Cerebellar cortex (tissue), 1 donor: ENCODE results near the gene PDZK1.
A peak's percentile ranks its signal among the peaks of the same experiment; 100 is the strongest.
"Not testable (repeated sequence)": the region's sequence is repeated elsewhere in the genome, so short reads cannot be mapped to it uniquely, and the experiment has no call there.

Source experiments
- DNase-seq: peaks from one replicate; pipeline ENCODE4 v3.0.0-alpha.2; 2015; ENCODE audit warnings: low spot score

The PDZK1 gene

GRCh38 chr1:145710291-145711027 is 3.3 kb upstream of the PDZK1 start:
- no peak for DNase-seq

GRCh38 chr1:145708063-145708462 is 895 bp upstream of the PDZK1 start:
- DNase-seq = peak; percentile 34

- DNase-seq = no peak
Observed at GRCh38 chr1:145706086-145706664, 993 bp downstream of the PDZK1 start.

GRCh38 chr1:145705622-145706021 is 1.5 kb downstream of the PDZK1 start:
- DNase-seq = no peak

DNA sequence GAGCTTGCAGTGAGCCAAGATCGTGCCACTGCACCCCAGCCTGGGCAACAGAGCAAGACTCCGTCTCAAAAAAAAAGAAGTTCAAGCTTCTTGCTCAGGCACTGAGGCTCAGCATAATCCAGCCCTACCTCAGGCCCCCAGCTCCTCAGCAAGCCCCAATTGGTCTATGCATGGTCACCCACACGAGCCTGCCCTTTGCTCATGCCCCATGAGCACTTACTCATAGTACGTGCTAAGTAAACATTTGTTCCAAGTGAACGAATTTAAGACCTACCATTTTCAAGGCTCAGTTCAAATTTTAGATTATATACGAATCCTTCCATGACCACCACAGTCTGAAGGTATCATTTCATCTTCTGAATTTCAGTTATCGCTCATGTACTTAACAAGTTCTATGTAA is 4.3 kb downstream of the PDZK1 start:
- no peak for DNase-seq

DNA sequence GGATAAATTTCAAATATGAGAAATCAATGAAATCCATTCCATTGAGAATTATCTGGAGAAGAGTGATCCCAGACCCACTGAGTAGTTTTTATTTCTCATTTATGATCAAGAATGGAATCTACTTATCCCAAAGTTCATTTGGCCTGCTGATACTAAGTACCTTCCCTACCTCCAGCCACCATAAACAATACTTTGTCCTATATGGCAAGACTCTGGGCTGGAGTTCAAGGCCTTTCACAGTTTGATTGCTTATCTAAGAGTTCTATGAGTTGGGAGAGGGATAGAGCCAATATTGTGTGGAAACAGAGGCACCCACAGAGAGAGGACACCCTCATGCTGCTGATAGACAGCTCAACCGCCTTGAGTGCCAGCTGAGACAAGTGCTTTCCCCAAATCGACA is 5.1 kb downstream of the PDZK1 start:
- no peak for DNase-seq

GRCh38 chr1:145701306-145701862 is 5.8 kb downstream of the PDZK1 start:
- no peak for DNase-seq

DNA sequence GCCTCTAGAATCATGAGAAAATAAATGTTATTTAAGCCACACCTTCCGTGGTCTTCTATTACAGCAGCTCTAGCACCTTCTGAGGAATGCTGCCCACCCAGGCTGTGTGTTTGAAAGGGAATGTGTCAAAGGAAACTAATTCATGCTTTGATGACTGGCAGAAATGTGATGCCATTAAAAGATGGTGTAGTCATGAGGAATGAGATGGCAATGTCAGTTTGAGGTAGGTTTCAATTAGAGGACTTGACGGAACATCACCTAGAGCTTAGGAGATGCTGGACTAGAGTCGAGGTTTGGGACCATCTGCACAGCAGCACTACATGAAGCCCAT is 10.6 kb downstream of the PDZK1 start:
- DNase-seq = no peak

GRCh38 chr1:145695821-145696629 is 11.1 kb downstream of the PDZK1 start:
- no peak for DNase-seq

GRCh38 chr1:145692785-145693443 is 14.3 kb downstream of the PDZK1 start:
- DNase-seq = no peak

GRCh38 chr1:145690587-145691558 is 16.3 kb downstream of the PDZK1 start:
- DNase-seq = no peak

DNA sequence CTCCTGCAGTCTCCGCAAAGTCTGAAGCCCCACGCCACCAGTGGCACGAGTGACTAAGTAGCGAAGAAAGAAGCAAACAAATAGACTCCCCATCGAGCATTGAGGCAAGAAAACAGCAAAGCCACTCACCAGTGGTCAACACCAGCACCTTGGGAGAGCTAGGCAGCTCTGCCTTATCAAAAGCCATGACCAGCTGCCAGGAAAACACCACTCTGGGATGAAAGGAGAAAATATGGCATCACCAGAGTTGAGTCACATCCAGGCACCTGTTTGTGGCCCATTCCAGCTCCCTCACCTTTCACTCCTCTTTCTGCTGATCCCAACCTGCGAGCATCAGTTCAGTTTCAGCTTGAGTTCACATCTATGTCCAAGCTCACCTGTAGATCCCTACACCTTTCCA is 17.2 kb downstream of the PDZK1 start:
- DNase-seq = no peak

GRCh38 chr1:145688924-145689323 is 18.2 kb downstream of the PDZK1 start:
- DNase-seq = no peak

- DNase-seq = no peak
Observed at GRCh38 chr1:145688328-145688727, 18.8 kb downstream of the PDZK1 start.

DNA sequence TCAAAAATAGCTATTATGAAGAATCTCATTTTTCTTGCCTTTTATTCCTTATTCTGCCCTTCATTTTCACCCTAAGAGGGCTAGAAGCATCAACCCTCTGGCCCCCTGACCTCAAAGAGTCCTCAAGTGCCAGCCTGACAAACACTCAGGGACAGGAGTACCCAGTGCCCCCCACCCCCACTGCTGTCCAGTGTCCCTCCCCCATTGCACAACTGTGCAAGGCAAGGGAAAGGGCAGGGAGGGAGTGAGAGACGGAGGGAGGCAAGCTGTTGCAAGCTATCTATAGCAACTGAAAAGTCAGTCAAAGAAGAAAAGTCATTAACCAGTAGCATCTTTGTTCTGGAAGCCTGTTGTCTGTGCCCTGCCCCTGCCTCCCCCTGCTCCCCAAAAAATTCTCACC is 21.1 kb downstream of the PDZK1 start:
- not testable (repeated sequence) for DNase-seq

DNA sequence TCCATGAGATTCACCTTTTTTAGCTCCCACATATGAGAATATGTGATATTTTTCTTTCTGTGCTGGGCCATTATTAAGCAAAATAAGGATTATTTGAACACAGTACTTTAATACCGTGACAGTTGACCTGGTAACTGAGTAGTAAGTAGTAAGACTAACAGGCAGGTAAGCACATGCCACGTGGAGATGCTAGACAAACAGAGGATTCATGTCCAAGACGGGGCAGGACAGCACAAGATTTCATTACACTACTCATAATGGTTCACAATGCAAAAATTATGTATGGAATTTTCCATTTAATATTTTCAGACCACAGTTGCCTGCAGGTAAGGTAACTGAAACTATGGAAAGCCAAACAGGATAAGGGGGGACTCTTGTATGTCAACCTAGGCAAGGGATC is 22.3 kb downstream of the PDZK1 start:
- DNase-seq = not testable (repeated sequence)

- DNase-seq = not testable (repeated sequence)
Observed at GRCh38 chr1:145673217-145673616, 34.0 kb downstream of the PDZK1 start.

DNA sequence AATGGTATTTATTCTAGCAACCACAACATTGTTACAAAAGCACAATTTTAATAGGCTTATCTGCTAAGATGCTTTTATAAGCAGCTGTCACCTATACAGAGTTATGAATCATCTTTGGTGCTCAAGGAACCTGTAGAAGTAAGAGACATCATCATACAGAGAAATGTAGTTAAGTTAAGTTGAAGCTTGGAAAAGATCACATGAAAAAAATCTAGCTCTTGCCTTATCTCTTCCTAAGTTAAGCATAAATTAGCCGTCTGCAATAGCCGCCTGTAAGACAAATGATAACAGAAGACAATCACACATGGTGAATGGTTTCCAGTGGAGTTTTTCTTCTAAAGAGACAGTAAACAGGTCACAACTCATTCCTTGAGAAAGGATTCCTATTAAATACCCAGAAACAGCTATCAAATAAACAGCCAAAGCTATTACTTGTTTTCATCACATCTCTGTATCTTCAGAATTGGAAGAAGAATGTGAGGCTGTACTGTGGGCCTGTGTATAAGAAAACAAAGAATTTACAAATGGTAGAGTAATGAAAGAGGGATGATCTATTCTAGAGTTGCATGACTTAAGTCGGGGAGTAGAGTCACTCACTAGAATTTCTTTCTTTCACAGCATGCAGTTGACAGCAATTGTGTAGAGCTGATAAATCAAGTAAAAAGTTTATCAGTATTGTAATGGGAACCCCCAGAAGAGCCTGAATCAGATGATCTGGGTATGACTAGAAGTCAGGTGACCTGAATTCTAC is 36.0 kb downstream of the PDZK1 start:
- not testable (repeated sequence) for DNase-seq

- DNase-seq = not testable (repeated sequence)
Observed at GRCh38 chr1:145665015-145665414, 42.2 kb downstream of the PDZK1 start.

- not testable (repeated sequence) for DNase-seq
Observed at GRCh38 chr1:145662502-145662901, 44.7 kb downstream of the PDZK1 start.
